GM12864 (cell line): ENCODE measurements around the gene COL26A1.
"Not testable (repeated sequence)": the region's sequence is repeated elsewhere in the genome, so short reads cannot be mapped to it uniquely, and the experiment has no call there.

Source experiments
- DNase-seq: peaks from one replicate; pipeline ENCODE4 v3.0.0-alpha.2; 2011; ENCODE audit warnings: low read depth
- H3K4me3 ChIP-seq: 2 replicates; pipeline ENCODE4 v1.5.1; 2011; ENCODE audit warnings: mild to moderate bottlenecking, low read depth, low read length, control low read depth
- CTCF ChIP-seq: IDR thresholded peaks from 2 replicates; pipeline ENCODE4 v1.5.1; 2011; ENCODE audit warnings: low read depth, mild to moderate bottlenecking, moderate library complexity, low read length, control low read depth, inconsistent platforms; ENCODE audit errors: missing control alignments

The COL26A1 gene

DNA sequence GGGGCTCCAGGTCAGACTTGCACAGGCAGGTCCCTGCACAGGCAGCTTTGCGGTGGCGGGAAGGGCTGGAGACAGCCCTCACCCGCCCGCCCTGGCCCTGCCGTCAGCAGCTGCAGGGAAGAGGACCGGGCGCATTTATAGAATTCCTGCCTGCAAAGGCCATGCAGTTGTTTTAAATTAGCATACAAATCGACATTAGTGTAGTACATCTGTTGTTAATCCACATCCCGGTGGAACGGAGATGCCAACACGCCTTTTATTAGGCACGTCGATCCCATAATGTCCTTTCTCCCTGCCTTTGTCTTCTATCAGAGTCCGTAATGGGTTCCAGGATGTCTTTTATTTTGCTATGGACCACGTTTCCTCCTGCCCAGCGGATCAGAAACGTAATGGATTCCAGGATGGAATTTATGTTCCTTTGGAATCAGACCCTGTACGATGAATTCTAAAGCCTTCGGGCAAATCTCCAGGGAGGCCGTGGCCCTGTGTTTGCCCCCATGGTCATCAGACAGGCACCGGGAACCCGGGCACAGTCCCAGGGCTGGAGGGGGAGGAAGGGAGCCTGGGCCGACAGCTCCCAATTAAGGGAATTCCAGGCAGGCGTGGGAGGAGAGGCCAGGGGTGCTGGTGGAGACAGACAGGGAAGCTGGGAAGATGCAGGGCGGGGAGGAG is 123.9 kb downstream of the COL26A1 start:
- TF ChIP-seq CTCF = no peak
- H3K4me3 ChIP-seq = no peak overlapping the region
- DNase-seq = no peak

- H3K4me3 ChIP-seq = no peak overlapping the region
- TF ChIP-seq CTCF = no peak
- no peak for DNase-seq
Measured at GRCh38 chr7:101487105-101487458, 124.4 kb downstream of the COL26A1 start.

DNA sequence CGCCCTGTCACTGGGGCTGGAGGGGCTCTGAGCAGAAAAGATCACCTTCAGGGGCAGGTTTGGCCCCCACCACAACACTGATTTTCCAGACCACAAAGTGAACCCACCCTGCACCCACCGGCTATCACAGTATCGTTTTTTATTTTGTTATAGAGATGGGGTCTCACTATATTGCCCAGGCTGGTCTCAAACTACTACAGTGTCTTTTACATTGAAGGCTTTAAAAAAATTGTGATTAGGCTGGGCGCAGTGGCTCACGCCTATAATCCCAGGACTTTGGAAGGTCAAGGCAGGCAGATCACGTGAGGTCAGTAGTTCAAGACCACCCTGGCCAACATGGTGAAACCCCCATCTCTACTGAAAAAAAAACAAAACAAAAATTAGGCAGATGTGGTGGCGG is 125.1 kb downstream of the COL26A1 start:
- TF ChIP-seq CTCF = no peak
- H3K4me3 ChIP-seq = no peak overlapping the region
- no peak for DNase-seq

GRCh38 chr7:101488826-101489572 is 126.3 kb downstream of the COL26A1 start:
- TF ChIP-seq CTCF = no peak
- no peak for DNase-seq
- H3K4me3 ChIP-seq = no peak overlapping the region

GRCh38 chr7:101490439-101490838 is 127.8 kb downstream of the COL26A1 start:
- not testable (repeated sequence) for DNase-seq, H3K4me3 ChIP-seq

DNA sequence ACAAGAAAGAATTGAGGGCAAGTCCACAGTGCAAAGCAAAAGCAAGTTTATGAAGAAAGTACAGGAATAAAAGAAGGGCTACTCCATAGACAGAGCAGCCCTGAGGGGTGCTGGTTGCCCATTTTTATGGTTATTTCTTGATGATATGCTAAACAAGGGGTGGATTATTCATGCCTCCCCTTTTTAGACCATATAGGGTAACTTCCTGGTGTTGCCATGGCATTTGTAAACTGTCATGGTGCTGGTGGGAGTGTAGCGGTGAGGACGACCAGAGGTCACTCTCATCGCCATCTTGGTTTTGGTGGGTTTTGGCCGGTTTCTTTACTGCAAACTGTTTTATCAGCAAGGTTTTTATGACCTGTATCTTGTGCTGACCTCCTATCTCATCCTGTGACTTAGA is 128.8 kb downstream of the COL26A1 start:
- DNase-seq = not testable (repeated sequence)

DNA sequence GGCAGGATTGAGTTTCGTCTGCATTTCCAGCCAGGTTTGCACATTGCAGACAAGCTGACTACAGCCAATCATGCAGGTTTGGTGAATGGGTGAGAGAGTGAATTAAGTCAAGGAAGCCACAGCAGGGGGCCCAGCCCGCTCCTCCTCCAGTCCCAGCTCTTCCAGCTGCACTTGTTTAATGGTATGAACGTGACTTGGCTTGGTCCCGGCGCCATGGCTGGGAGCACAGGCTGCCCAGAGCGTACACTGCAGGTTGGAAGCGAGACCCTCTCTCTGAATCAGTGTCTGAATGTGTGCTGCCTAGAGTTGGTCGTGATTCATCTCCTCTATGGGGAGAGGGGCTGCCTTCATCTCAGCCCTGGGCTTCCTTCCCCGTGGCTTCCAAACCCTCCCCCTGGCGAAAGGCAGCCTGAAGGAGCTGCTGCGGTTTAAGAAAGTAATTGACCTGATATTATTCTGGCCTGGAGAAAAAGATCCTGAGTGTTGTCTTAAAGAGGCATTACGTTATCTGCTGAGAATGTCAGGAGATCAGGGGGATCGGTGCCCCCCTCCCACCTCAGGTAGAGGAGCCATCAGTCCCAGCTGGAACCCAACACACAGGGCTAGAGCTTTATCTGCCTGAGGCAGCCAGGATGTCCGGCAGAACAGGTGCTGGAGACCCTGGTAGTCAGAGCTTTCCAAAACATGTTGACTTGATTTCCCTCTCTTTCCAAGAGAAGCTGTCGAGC is 132.1 kb downstream of the COL26A1 start:
- DNase-seq = no peak
- H3K4me3 ChIP-seq = no peak overlapping the region
- no peak for TF ChIP-seq CTCF

More for the DNA sequence above, 128.8 kb downstream of the COL26A1 start:
- H3K4me3 ChIP-seq = not testable (repeated sequence)

GRCh38 chr7:101496017-101496416 is 133.3 kb downstream of the COL26A1 start:
- no peak for TF ChIP-seq CTCF
- no peak overlapping the region for H3K4me3 ChIP-seq
- no peak for DNase-seq
